K562 (cell line): ENCODE measurements around the gene LAMTOR1. TPM values are rescaled to one million over a fixed set of nuclear protein-coding genes. Genes with fewer than 3 reads are reported as not detected.

Source experiments
- ARID3B ChIP-seq: fragments of 250-450 bp; sonication (Bioruptor Pico); IDR thresholded peaks from 2 replicates; pipeline ENCODE4 v1.4.0; 2020; ENCODE audit warnings: borderline replicate concordance
- BRF1 ChIP-seq: IDR thresholded peaks from 3 replicates; pipeline ENCODE4 v1.6.1; 2011; ENCODE audit warnings: borderline replicate concordance, mild to moderate bottlenecking; ENCODE audit not compliant: insufficient read length; ENCODE audit errors: extremely low read depth
- C11orf30 ChIP-seq: fragments of 450-650 bp; IDR thresholded peaks from 2 replicates; pipeline ENCODE4 v1.6.1; 2016; ENCODE audit warnings: low read depth, mild to moderate bottlenecking
- CBFA2T3 ChIP-seq: fragments of 450-650 bp; IDR thresholded peaks from 2 replicates; pipeline ENCODE4 v1.6.1; 2017
- CGGBP1 ChIP-seq: fragments of 250-450 bp; sonication (Bioruptor Pico); IDR thresholded peaks from 2 replicates; pipeline ENCODE4 v1.9.0; 2021; ENCODE audit warnings: mild to moderate bottlenecking
- DPF2 ChIP-seq: fragments of 450-650 bp; IDR thresholded peaks from 2 replicates; pipeline ENCODE4 v1.6.1; 2016
- E2F8 ChIP-seq: fragments of 450-650 bp; IDR thresholded peaks from 2 replicates; pipeline ENCODE4 v1.7.1; 2018; ENCODE audit warnings: mild to moderate bottlenecking, low read depth; ENCODE audit not compliant: partially characterized antibody
- FOXJ3 ChIP-seq: sonication (generic); formaldehyde crosslinking; IDR thresholded peaks from 2 replicates; pipeline ENCODE4 v1.4.0; 2020; ENCODE audit warnings: mild to moderate bottlenecking, missing genetic modification reagents
- FOXK1 ChIP-seq: sonication (generic); formaldehyde crosslinking; IDR thresholded peaks from 2 replicates; pipeline ENCODE4 v1.8.0; 2022; ENCODE audit warnings: missing genetic modification reagents, mild to moderate bottlenecking, borderline replicate concordance
- HNRNPLL ChIP-seq: fragments of 200-400 bp; formaldehyde crosslinking; IDR thresholded peaks from 2 replicates; pipeline ENCODE4 v1.6.1; 2017; ENCODE audit warnings: low read length, low read depth, mild to moderate bottlenecking; ENCODE audit not compliant: poor library complexity, severe bottlenecking
- LCOR ChIP-seq: sonication (generic); formaldehyde crosslinking; IDR thresholded peaks from 2 replicates; pipeline ENCODE4 v1.8.0; 2022; ENCODE audit warnings: mild to moderate bottlenecking, missing genetic modification reagents
- MAFF ChIP-seq: IDR thresholded peaks from 2 replicates; pipeline ENCODE4 v1.6.1; 2012; ENCODE audit warnings: low read length, improper control_type of control experiment
- NCOA1 ChIP-seq: fragments of 450-650 bp; IDR thresholded peaks from 2 replicates; pipeline ENCODE4 v1.6.1; 2016; ENCODE audit warnings: low read depth
- NCOA2 ChIP-seq, 2 experiments: fragments of 450-650 bp; IDR thresholded peaks; 2 replicates each; pipeline ENCODE4 v1.6.1; 2018; ENCODE audit warnings: mild to moderate bottlenecking in 2 of 2, moderate library complexity in 1 of 2; ENCODE audit not compliant: partially characterized antibody in 2 of 2
- NFE2 ChIP-seq: IDR thresholded peaks from 2 replicates; pipeline ENCODE4 v1.6.1; 2014; ENCODE audit warnings: antibody characterized with exemption, low read depth
- SMAD2 ChIP-seq: fragments of 150-350 bp; IDR thresholded peaks from 2 replicates; pipeline ENCODE4 v1.6.1; 2014; ENCODE audit warnings: low read depth, mild to moderate bottlenecking, low read length
- SMC3 ChIP-seq: conservative IDR thresholded peaks from 2 replicates; pipeline ENCODE4 v1.6.1; 2011; ENCODE audit warnings: low read depth, low read length, improper control_type of control experiment; ENCODE audit not compliant: insufficient read depth
- TAF1 ChIP-seq: IDR thresholded peaks from 2 replicates; pipeline ENCODE4 v1.6.1; 2011; ENCODE audit warnings: mild to moderate bottlenecking, low read length, moderate library complexity; ENCODE audit not compliant: insufficient read depth, control insufficient read depth, severe bottlenecking; ENCODE audit errors: extremely low read depth
- TCF3 ChIP-seq: sonication (generic); formaldehyde crosslinking; IDR thresholded peaks from 2 replicates; pipeline ENCODE4 v1.4.0; 2020; ENCODE audit warnings: mild to moderate bottlenecking, missing genetic modification reagents
- TEAD2 ChIP-seq: fragments of 450-650 bp; IDR thresholded peaks from 2 replicates; pipeline ENCODE4 v1.6.1; 2016; ENCODE audit warnings: missing genetic modification characterization, control low read depth, missing compliant biosample characterization
- THAP7 ChIP-seq: fragments of 250-450 bp; sonication (Bioruptor Pico); IDR thresholded peaks from 2 replicates; pipeline ENCODE4 v1.5.0; 2021
- ZC3H11A ChIP-seq: IDR thresholded peaks from 2 replicates; pipeline ENCODE4 v1.6.1; 2012; ENCODE audit warnings: low read depth, low read length, improper control_type of control experiment
- ZC3H4 ChIP-seq: sonication (generic); formaldehyde crosslinking; IDR thresholded peaks from 2 replicates; pipeline ENCODE4 v1.9.0; 2021; ENCODE audit warnings: missing genetic modification reagents, borderline replicate concordance
- ZNF217 ChIP-seq: sonication (generic); formaldehyde crosslinking; IDR thresholded peaks from 2 replicates; pipeline ENCODE4 v1.8.0; 2022; ENCODE audit warnings: mild to moderate bottlenecking, missing genetic modification reagents
- ZNF507 ChIP-seq: conservative IDR thresholded peaks from 2 replicates; pipeline ENCODE4 v1.6.1; 2017; ENCODE audit warnings: missing genetic modification characterization, missing compliant biosample characterization
- polyA plus RNA-seq, 8 experiments: library from polyadenylated mRNA; depleted of rRNA in 4 of 8; stranded (reverse) in 5 of 8; unstranded in 3 of 8; fragments of >200 nt; fragmentation: Nextera tagmentation in 2 of 8; fragmentation: Illumina TruSeq in 1 of 8; extraction: Ambion mirVana in 2 of 8; extraction: Trizol in 1 of 8; gene quantifications; 2 replicates each; pipeline versions ENCODE4 v1.2.1 to v1.2.3, GENCODE V29; 2011 to 2014; ENCODE audit warnings: inconsistent platforms in 1 of 8, missing spikeins in 1 of 8
- total RNA-seq, 7 experiments: library from RNA; depleted of rRNA in 6 of 7; stranded (reverse); fragments of >200 nt in 6 of 7; fragmentation: Illumina TruSeq in 2 of 7; extraction: Trizol in 2 of 7; gene quantifications; 2 replicates each; pipeline versions ENCODE4 v1.2.1 to v1.2.3, GENCODE V29; 2011 to 2021; ENCODE audit warnings: low replicate concordance in 1 of 7

Gene LAMTOR1
- total and polyA plus RNA-seq, 9 of the 15 experiments (the other 6 are each of a cell fraction or from before 2014, with no cell fraction given), result 62.6 to 104 (median 85.3) TPM

DNA sequence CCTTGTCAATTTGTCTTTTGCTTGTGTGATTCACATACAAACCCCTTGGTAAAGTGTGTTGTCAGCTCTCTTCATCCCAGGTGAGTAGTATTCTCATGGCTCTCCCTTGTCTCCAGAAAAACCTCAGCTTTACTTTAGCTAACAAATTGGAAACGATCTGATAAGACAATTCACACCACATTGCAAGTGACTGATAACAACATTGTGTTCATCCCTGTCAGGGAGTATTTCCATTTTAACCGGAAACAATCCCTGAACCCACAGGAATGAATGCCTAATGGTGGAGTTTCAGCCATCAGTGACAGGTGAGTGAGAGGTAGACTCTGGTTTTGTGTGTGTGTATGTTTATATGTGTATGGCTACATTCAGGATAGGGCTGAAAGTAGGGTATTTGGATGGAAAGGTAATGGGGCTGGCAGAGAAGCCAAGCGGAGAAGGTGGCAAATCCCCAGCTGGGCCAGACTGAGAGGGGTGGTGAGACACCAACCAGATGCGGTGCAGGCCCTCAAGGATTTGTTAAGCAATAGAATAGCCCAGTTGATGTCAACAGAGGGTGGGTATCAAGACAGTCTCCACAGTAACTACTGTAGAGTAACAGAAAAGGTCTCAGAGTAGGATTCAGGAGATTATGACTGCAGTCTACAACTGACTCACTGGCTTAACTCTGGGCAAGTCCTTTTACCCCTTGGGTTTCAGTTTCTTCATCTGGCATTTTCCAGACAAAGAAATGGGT, 14.9 kb downstream of the LAMTOR1 start (continued):
- TF ChIP-seq ZC3H4 (no peak), SMAD2 (no peak), ZNF217 (no peak), TCF3 (CRISPR knock-in tag) (no peak; the same call in 1 of the 2 replicates), TEAD2 (no peak), DPF2 (peak; percentile 27; the same call in 1 of the 2 replicates), FOXK1 (CRISPR knock-in tag) (no peak), CGGBP1 (no peak), ZC3H11A (no peak), NFE2 (no peak), NCOA2 (IDR thresholded peaks at IDR 0.05; ENCODE audit: partially characterized antibody in 2 of 2) (no peak), MAFF (no peak), NCOA1 (no peak), ARID3B (CRISPR knock-in tag) (no peak), LCOR (CRISPR knock-in tag) (no peak), THAP7 (CRISPR knock-in tag) (no peak), HNRNPLL (no peak), BRF1 (no peak), SMC3 (no peak), TAF1 (no peak), FOXJ3 (CRISPR knock-in tag) (no peak), ZNF507 (tag) (no peak), CBFA2T3 (peak; percentile 50), E2F8 (no peak), C11orf30 (no peak)
